Measurements from ENCODE around the gene PSMA2. TPM values are rescaled to one million over a fixed set of nuclear protein-coding genes. Genes with fewer than 3 reads are reported as not detected.
A peak's percentile ranks its signal among the peaks of the same experiment; 100 is the strongest.

The PSMA2 gene
- total RNA-seq, 1 donor from 2014 or later: 91.8 TPM

GRCh38 chr7:42930889-42931288 lies 1.1 kb downstream of the PSMA2 start:
- H3K4me3 ChIP-seq (ENCODE audit: low read depth, low read length): peak overlapping the region; percentile 100
- no peak for TF ChIP-seq CTCF (IDR thresholded peaks at IDR 0.05; ENCODE audit: insufficient read depth, low read length, poor library complexity, severe bottlenecking)
- no peaks in the 10 kb centered on the region for H3K27me3 ChIP-seq (ENCODE audit: control insufficient read depth, insufficient read depth, low read length)
- no peak for DNase-seq (ENCODE audit: low read depth)
- no peaks in the 10 kb centered on the region for H3K36me3 ChIP-seq (ENCODE audit: control insufficient read depth, insufficient read depth, low read length)

- Histone ChIP-seq H3K36me3 (ENCODE audit: control insufficient read depth, insufficient read depth, low read length) (no peaks in the 10 kb centered on the region), H3K27me3 (ENCODE audit: control insufficient read depth, insufficient read depth, low read length) (no peaks in the 10 kb centered on the region), H3K4me3 (ENCODE audit: low read depth, low read length) (no peak overlapping the region)
- TF ChIP-seq CTCF (IDR thresholded peaks at IDR 0.05; ENCODE audit: insufficient read depth, low read length, poor library complexity, severe bottlenecking): no peak
- no peak for DNase-seq (ENCODE audit: low read depth)
These were observed 2.5 kb downstream of the PSMA2 start for GRCh38 chr7:42929449-42929848.

GRCh38 chr7:42928754-42929153 lies 3.2 kb downstream of the PSMA2 start:
- Histone ChIP-seq H3K36me3 (ENCODE audit: control insufficient read depth, insufficient read depth, low read length) (no peaks in the 10 kb centered on the region), H3K27me3 (ENCODE audit: control insufficient read depth, insufficient read depth, low read length) (no peaks in the 10 kb centered on the region), H3K4me3 (ENCODE audit: low read depth, low read length) (no peak overlapping the region)
- no peak for TF ChIP-seq CTCF (IDR thresholded peaks at IDR 0.05; ENCODE audit: insufficient read depth, low read length, poor library complexity, severe bottlenecking)
- DNase-seq (ENCODE audit: low read depth): no peak

- no peak for TF ChIP-seq CTCF (IDR thresholded peaks at IDR 0.05; ENCODE audit: insufficient read depth, low read length, poor library complexity, severe bottlenecking)
These were observed 5.8 kb downstream of the PSMA2 start for GRCh38 chr7:42926204-42926603.

GRCh38 chr7:42925630-42926029 lies 6.3 kb downstream of the PSMA2 start:
- no peaks in the 10 kb centered on the region for H3K27me3 ChIP-seq (ENCODE audit: control insufficient read depth, insufficient read depth, low read length)
- no peak for DNase-seq (ENCODE audit: low read depth)
- no peaks in the 10 kb centered on the region for H3K36me3 ChIP-seq (ENCODE audit: control insufficient read depth, insufficient read depth, low read length)
- TF ChIP-seq CTCF (IDR thresholded peaks at IDR 0.05; ENCODE audit: insufficient read depth, low read length, poor library complexity, severe bottlenecking): no peak
- H3K4me3 ChIP-seq (ENCODE audit: low read depth, low read length): no peak overlapping the region

More at GRCh38 chr7:42926204-42926603, 5.8 kb downstream of the PSMA2 start:
- Histone ChIP-seq H3K36me3 (ENCODE audit: control insufficient read depth, insufficient read depth, low read length) (no peaks in the 10 kb centered on the region), H3K4me3 (ENCODE audit: low read depth, low read length) (no peak overlapping the region), H3K27me3 (ENCODE audit: control insufficient read depth, insufficient read depth, low read length) (no peaks in the 10 kb centered on the region)
- no peak for DNase-seq (ENCODE audit: low read depth)

GRCh38 chr7:42924223-42924838 lies 7.6 kb downstream of the PSMA2 start:
- DNase-seq (ENCODE audit: low read depth): no peak
- TF ChIP-seq CTCF (IDR thresholded peaks at IDR 0.05; ENCODE audit: insufficient read depth, low read length, poor library complexity, severe bottlenecking): no peak
- Histone ChIP-seq H3K27me3 (ENCODE audit: control insufficient read depth, insufficient read depth, low read length) (no peaks in the 10 kb centered on the region), H3K4me3 (ENCODE audit: low read depth, low read length) (no peak overlapping the region), H3K36me3 (ENCODE audit: control insufficient read depth, insufficient read depth, low read length) (no peaks in the 10 kb centered on the region)
